GM12878 (cell line): Measurements from ENCODE around the gene CD164. TPM values are rescaled to one million over a fixed set of nuclear protein-coding genes. Genes with fewer than 3 reads are reported as not detected.

ENCODE experiments used
- CHD1 ChIP-seq: IDR thresholded peaks from 2 replicates; pipeline ENCODE4 v1.6.1; 2012; ENCODE audit warnings: low read depth, low read length, improper control_type of control experiment
- CTCF ChIP-seq, 3 experiments: IDR thresholded peaks in 2 of 3; conservative IDR thresholded peaks in 1 of 3; 2 replicates each; pipeline ENCODE4 v1.5.1; 2011; ENCODE audit warnings: low read depth in 3 of 3, low read length in 3 of 3, mild to moderate bottlenecking in 3 of 3, control low read depth in 2 of 3, moderate library complexity in 2 of 3, inconsistent platforms in 1 of 3, mixed read lengths in 1 of 3; ENCODE audit not compliant: control insufficient read depth in 2 of 3, insufficient read depth in 1 of 3; ENCODE audit errors: extremely low read depth in 1 of 3
- E4F1 ChIP-seq: fragments of 450-650 bp; IDR thresholded peaks from 2 replicates; pipeline ENCODE4 v1.6.1; 2018; ENCODE audit warnings: borderline replicate concordance, mild to moderate bottlenecking; ENCODE audit not compliant: partially characterized antibody
- FOXM1 ChIP-seq: IDR thresholded peaks from 2 replicates; pipeline ENCODE4 v1.6.1; 2012; ENCODE audit warnings: low read depth, mild to moderate bottlenecking, inconsistent platforms, low read length, moderate library complexity
- GATAD2B ChIP-seq: fragments of 450-650 bp; conservative IDR thresholded peaks from 2 replicates; pipeline ENCODE4 v1.6.1; 2017; ENCODE audit warnings: low read depth, mild to moderate bottlenecking, moderate library complexity
- HDAC2 ChIP-seq: fragments of 200-600 bp; sonication (generic); IDR thresholded peaks from 2 replicates; pipeline ENCODE4 v1.6.1; 2017
- HDGF ChIP-seq: fragments of 450-650 bp; IDR thresholded peaks from 2 replicates; pipeline ENCODE4 v1.6.1; 2016; ENCODE audit warnings: antibody characterized with exemption
- JUND ChIP-seq: IDR thresholded peaks from 2 replicates; pipeline ENCODE4 v1.6.1; 2012; ENCODE audit warnings: low read depth, mild to moderate bottlenecking, low read length, improper control_type of control experiment, moderate library complexity
- KAT2A ChIP-seq: conservative IDR thresholded peaks from 2 replicates; pipeline ENCODE4 v1.6.1; 2011; ENCODE audit warnings: low read depth, low read length; ENCODE audit not compliant: control insufficient read depth
- LARP7 ChIP-seq: fragments of 450-650 bp; IDR thresholded peaks from 2 replicates; pipeline ENCODE4 v1.6.1; 2017; ENCODE audit warnings: mild to moderate bottlenecking
- MEF2A ChIP-seq: IDR thresholded peaks from 2 replicates; pipeline ENCODE4 v1.6.1; 2011; ENCODE audit warnings: low read depth, mild to moderate bottlenecking, low read length, moderate library complexity; ENCODE audit not compliant: insufficient read depth
- MTA3 ChIP-seq: IDR thresholded peaks from 2 replicates; pipeline ENCODE4 v1.6.1; 2012; ENCODE audit warnings: low read length, inconsistent platforms, borderline replicate concordance
- NFYA ChIP-seq: IDR thresholded peaks from 2 replicates; pipeline ENCODE4 v1.6.1; 2011; ENCODE audit warnings: low read depth, mild to moderate bottlenecking, low read length, improper control_type of control experiment, borderline replicate concordance
- NR2C2 ChIP-seq: IDR thresholded peaks from 2 replicates; pipeline ENCODE4 v1.6.1; 2011; ENCODE audit warnings: borderline replicate concordance, low read depth; ENCODE audit not compliant: control insufficient read depth, insufficient read length
- NRF1 ChIP-seq: conservative IDR thresholded peaks from 2 replicates; pipeline ENCODE4 v1.6.1; 2011; ENCODE audit warnings: mild to moderate bottlenecking, low read depth, low read length, improper control_type of control experiment
- PRDM15 ChIP-seq: fragments of 450-650 bp; formaldehyde crosslinking; IDR thresholded peaks from 2 replicates; pipeline ENCODE4 v1.4.0; 2020; ENCODE audit warnings: mild to moderate bottlenecking, moderate library complexity
- SRF ChIP-seq, 2 experiments: IDR thresholded peaks; 2 replicates each; pipeline ENCODE4 v1.6.1; 2011; ENCODE audit warnings: low read depth in 2 of 2, low read length in 2 of 2, mild to moderate bottlenecking in 1 of 2, moderate library complexity in 1 of 2
- TBL1XR1 ChIP-seq: IDR thresholded peaks from 2 replicates; pipeline ENCODE4 v1.6.1; 2012; ENCODE audit warnings: low read depth, low read length, improper control_type of control experiment
- TCF7 ChIP-seq: IDR thresholded peaks from 2 replicates; pipeline ENCODE4 v1.6.1; 2014; ENCODE audit warnings: antibody characterized with exemption, borderline replicate concordance
- ZBTB4 ChIP-seq: fragments of 450-650 bp; formaldehyde crosslinking; IDR thresholded peaks from 2 replicates; pipeline ENCODE4 v1.4.0; 2022; ENCODE audit warnings: mild to moderate bottlenecking, moderate library complexity
- polyA plus RNA-seq, 11 experiments: library from polyadenylated mRNA; depleted of rRNA in 4 of 11; unstranded in 6 of 11; stranded (reverse) in 5 of 11; fragments of >200 nt; fragmentation: Nextera tagmentation in 4 of 11; fragmentation: Illumina TruSeq in 1 of 11; extraction: Ambion mirVana in 4 of 11; extraction: Trizol in 1 of 11; gene quantifications; 1 replicate in 1 of 11; 2 replicates in 10 of 11; pipeline versions ENCODE4 v1.2.1 to v1.2.3, GENCODE V29; 2011 to 2016; ENCODE audit warnings: inconsistent platforms in 2 of 11, missing spikeins in 2 of 11, low read depth in 1 of 11
- total RNA-seq, 4 experiments: library from RNA; depleted of rRNA in 3 of 4; stranded (reverse); fragments of >200 nt in 3 of 4; fragmentation: Illumina TruSeq in 1 of 4; extraction: Trizol in 1 of 4; gene quantifications; 2 replicates each; pipeline versions ENCODE4 v1.2.1 to v1.2.3, GENCODE V29; 2013 to 2021

CD164 gene
- total and polyA plus RNA-seq, 10 of the 15 experiments (the other 5 are each of a cell fraction or from before 2014, with no cell fraction given), result 145 to 447 (median 211) TPM

- no peak for TF ChIP-seq PRDM15 (CRISPR knock-in tag)
- peak; percentile 79; the same call in 1 of the 2 replicates for TF ChIP-seq JUND
- TF ChIP-seq GATAD2B, result no peak; the same call in 1 of the 2 replicates
- no peak for TF ChIP-seq HDAC2
- no peak for TF ChIP-seq ZBTB4 (CRISPR knock-in tag)
- TF ChIP-seq MTA3, result peak; percentile 71
- TF ChIP-seq SRF (IDR thresholded peaks at IDR 0.05; ENCODE audit: low read depth in 2 of 2, low read length in 2 of 2), result no peak
- TF ChIP-seq LARP7, result no peak
- no peak for TF ChIP-seq KAT2A
- no peak for TF ChIP-seq CHD1
- TF ChIP-seq E4F1, result no peak
- TF ChIP-seq NRF1, result no peak
- no peak for TF ChIP-seq NFYA
- no peak for TF ChIP-seq CTCF (IDR thresholded peaks at IDR 0.05 in 2 of 3, conservative IDR thresholded peaks at IDR 0.05 in 1 of 3; ENCODE audit: control insufficient read depth in 2 of 3, extremely low read depth in 1 of 3, insufficient read depth in 1 of 3, low read depth in 3 of 3, low read length in 3 of 3)
- no peak; the same call in 1 of the 2 replicates for TF ChIP-seq FOXM1
- peak; percentile 48; the same call in 1 of the 2 replicates for TF ChIP-seq TBL1XR1
- peak; percentile 43; the same call in 1 of the 2 replicates for TF ChIP-seq TCF7
- no peak for TF ChIP-seq NR2C2
- peak; percentile 70 for TF ChIP-seq MEF2A
- 0 out of 2 replicates have a peak, but pooled peaks have one; percentile 53 for TF ChIP-seq HDGF
Measured at GRCh38 chr6:109373762-109374161, 8.5 kb downstream of the CD164 start (continued).
